ENCODE measurements around the gene COL4A4. TPM values are rescaled to one million over a fixed set of nuclear protein-coding genes. Genes with fewer than 3 reads are reported as not detected.

The COL4A4 gene
- total RNA-seq, 2 donors from 2014 or later: 3.0 to 6.1 TPM

DNA sequence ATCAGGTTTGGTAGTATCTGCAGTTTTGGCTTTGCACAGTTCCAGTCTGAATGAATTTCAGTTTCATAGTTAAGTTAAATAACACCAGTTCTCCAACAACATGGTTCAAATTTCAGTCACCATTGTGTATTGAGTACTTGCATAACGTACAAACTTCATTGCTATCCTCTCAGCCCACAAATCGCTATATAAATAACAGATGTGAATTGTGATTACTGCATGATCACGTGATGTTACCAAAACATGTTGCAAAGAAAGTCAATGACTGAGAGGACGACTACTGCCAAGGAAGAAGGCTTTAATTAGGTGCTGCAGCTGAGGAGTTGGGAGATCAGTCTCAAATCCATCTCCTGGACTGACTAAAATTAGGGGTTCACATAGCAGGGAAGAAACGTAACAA lies 48.2 kb downstream of the COL4A4 start:
- intact Hi-C loops (cut with DNase I): no loop called here
- Histone ChIP-seq H3K4me3 (no peak overlapping the region), H3K27me3 (replicated peaks; ENCODE audit: insufficient read depth) (no peaks in the 10 kb centered on the region), H3K4me1 (replicated peaks) (no peaks in the 10 kb centered on the region), H3K27ac (no peak overlapping the region), H3K36me3 (no peaks in the 10 kb centered on the region), H3K9me3 (no peaks in the 10 kb centered on the region)
- no peak for DNase-seq (ENCODE audit: low spot score)
- 63% methylated on average over 5 of the region's 5 CpGs for WGBS
- TF ChIP-seq, protein P1, sequence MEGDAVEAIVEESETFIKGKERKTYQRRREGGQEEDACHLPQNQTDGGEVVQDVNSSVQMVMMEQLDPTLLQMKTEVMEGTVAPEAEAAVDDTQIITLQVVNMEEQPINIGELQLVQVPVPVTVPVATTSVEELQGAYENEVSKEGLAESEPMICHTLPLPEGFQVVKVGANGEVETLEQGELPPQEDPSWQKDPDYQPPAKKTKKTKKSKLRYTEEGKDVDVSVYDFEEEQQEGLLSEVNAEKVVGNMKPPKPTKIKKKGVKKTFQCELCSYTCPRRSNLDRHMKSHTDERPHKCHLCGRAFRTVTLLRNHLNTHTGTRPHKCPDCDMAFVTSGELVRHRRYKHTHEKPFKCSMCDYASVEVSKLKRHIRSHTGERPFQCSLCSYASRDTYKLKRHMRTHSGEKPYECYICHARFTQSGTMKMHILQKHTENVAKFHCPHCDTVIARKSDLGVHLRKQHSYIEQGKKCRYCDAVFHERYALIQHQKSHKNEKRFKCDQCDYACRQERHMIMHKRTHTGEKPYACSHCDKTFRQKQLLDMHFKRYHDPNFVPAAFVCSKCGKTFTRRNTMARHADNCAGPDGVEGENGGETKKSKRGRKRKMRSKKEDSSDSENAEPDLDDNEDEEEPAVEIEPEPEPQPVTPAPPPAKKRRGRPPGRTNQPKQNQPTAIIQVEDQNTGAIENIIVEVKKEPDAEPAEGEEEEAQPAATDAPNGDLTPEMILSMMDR (IDR thresholded peaks at IDR 0.05): no peak
- TF ChIP-seq POLR2A (IDR thresholded peaks at IDR 0.05) (no peak), POLR2AphosphoS5 (IDR thresholded peaks at IDR 0.05) (no peak)

DNA sequence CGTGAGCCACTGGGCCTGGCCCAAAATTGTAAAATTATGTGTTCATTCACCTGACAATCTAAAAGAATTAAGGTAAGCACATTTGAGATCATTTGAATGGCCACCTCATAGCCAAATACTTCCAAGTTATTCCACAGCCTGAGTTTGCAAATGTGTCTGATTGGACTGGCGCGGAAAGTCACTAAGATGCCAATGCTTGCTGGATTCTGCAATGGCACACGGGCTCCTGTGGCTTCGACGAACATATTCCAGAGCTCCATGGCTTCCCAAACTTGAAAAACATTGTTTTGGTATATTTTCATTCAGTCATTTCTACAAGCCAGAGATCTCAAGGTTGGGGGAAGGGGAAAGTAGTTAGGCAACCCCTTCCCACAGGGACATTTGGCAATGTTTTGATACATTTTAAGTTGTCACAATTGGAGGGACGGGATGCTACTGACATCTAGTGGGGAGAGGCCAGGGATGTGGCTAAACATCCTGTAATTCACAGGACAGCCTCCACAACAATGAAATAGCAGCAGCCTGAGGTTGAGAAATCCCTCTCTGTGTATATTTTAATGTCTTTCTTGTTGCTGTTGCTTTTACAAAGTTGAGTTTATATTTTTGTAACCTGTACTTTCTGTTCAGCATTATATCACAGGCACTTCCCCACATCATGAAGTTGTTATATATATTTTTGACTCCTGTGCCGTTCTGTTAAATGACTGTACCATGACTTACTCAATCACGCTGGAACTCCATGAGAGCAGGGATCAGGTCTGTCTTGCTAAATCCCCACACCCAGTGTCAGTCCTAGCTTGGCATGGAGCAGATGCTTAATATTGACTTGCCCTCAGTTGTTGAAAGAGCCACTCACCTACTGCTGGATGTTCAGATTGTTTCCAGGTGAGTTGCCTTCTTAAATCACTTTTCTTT lies 56.9 kb downstream of the COL4A4 start:
- intact Hi-C loops (cut with DNase I): no loop called here
- TF ChIP-seq POLR2A (IDR thresholded peaks at IDR 0.05) (no peak), POLR2AphosphoS5 (IDR thresholded peaks at IDR 0.05) (no peak)
- TF ChIP-seq, protein P1 (IDR thresholded peaks at IDR 0.05): peak; percentile 23 to 57 (median 52)
- Histone ChIP-seq H3K27me3 (replicated peaks; ENCODE audit: insufficient read depth) (no peaks in the 10 kb centered on the region), H3K36me3 (no peaks in the 10 kb centered on the region), H3K27ac (no peak overlapping the region), H3K9me3 (no peaks in the 10 kb centered on the region), H3K4me1 (replicated peaks) (no peaks in the 10 kb centered on the region), H3K4me3 (no peak overlapping the region)
- peak; percentile 38 for DNase-seq (ENCODE audit: low spot score)
- WGBS: 73% methylated on average over 9 of the region's 9 CpGs

DNA sequence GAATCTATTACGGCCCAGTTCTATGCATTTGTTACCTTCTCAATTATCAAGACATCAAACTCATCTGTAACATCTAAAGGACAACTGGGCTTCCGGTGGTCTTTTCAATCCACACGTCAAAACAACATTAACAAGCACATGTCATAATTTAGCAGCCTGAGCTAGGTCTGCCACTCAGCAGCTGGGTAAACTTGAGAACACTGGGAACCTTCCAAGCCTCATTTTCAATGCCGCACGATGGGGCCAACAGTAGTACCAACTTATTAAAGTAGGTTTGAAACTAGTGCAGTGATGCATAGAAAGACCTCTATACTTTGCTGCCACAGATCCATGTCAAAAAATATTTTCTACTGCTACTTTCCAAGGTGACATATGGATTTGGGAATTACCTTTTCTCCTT lies 60.4 kb downstream of the COL4A4 start:
- intact Hi-C loops (cut with DNase I): no loop called here
- TF ChIP-seq POLR2AphosphoS5 (IDR thresholded peaks at IDR 0.05) (no peak), POLR2A (IDR thresholded peaks at IDR 0.05) (no peak)
- TF ChIP-seq, protein P1 (IDR thresholded peaks at IDR 0.05): no peak
- H3K27me3 ChIP-seq (replicated peaks; ENCODE audit: insufficient read depth): no peaks in the 10 kb centered on the region
- H3K4me1 ChIP-seq (replicated peaks): no peaks in the 10 kb centered on the region
- H3K36me3 ChIP-seq: no peaks in the 10 kb centered on the region
- no peak overlapping the region for H3K4me3 ChIP-seq
- H3K27ac ChIP-seq: no peak overlapping the region
- 84% methylated on average over 5 of the region's 5 CpGs for WGBS
- no peaks in the 10 kb centered on the region for H3K9me3 ChIP-seq
- DNase-seq (ENCODE audit: low spot score): no peak

DNA sequence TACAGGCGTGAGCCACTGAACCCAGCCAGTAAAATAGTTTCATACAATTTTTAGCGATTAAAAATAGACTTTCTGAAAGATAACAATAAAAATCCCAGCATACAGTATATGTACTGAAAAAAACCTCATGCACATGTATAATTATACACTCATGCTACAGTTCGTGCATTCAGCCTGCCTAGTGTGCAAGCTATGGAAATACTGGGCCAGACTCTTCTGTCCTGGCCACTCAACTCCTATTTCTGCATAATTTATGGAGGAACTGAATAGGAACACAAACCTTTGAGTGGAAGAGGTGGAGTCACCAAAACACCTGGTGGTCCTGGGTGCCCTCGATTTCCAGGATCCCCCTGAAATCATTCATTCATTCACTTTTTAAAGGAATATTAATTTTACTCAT lies 64.7 kb downstream of the COL4A4 start:
- DNase-seq (ENCODE audit: low spot score): no peak
- intact Hi-C loops (cut with DNase I): no loop called here
- Histone ChIP-seq H3K27ac (no peak overlapping the region), H3K4me3 (no peak overlapping the region), H3K9me3 (no peaks in the 10 kb centered on the region), H3K36me3 (no peaks in the 10 kb centered on the region), H3K4me1 (replicated peaks) (no peaks in the 10 kb centered on the region), H3K27me3 (replicated peaks; ENCODE audit: insufficient read depth) (no peaks in the 10 kb centered on the region)
- TF ChIP-seq POLR2AphosphoS5 (IDR thresholded peaks at IDR 0.05) (no peak), POLR2A (IDR thresholded peaks at IDR 0.05) (no peak)
- TF ChIP-seq, protein P1 (IDR thresholded peaks at IDR 0.05): no peak
- WGBS: 89% methylated on average over 4 of the region's 4 CpGs

DNA sequence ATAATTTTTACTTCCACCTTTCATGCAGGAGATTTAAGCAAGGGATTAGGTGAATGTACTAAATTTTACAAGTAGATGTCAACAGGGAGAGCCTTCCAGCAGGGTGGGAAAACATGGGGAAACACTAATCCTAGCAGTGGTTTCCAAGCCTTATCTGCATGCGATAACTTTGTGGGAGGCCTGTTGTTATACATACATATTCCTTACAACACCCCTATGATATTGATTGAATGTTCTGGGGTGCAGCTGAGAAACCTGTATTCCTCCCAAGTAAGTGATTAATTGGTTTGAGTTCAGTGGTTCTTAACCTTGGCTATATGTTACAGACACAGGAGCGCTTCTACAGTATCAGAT lies 65.9 kb downstream of the COL4A4 start:
- no peak for TF ChIP-seq POLR2A (IDR thresholded peaks at IDR 0.05)
- TF ChIP-seq POLR2AphosphoS5 (IDR thresholded peaks at IDR 0.05): no peak
- TF ChIP-seq, protein P1 (IDR thresholded peaks at IDR 0.05): no peak
- no peak overlapping the region for H3K27ac ChIP-seq
- no peaks in the 10 kb centered on the region for H3K4me1 ChIP-seq (replicated peaks)
- H3K4me3 ChIP-seq: no peak overlapping the region
- intact Hi-C loops (cut with DNase I): no loop called here
- H3K36me3 ChIP-seq: no peaks in the 10 kb centered on the region
- 98% methylated on average over 2 of the region's 2 CpGs for WGBS
- no peaks in the 10 kb centered on the region for H3K9me3 ChIP-seq
- DNase-seq (ENCODE audit: low spot score): no peak
- no peaks in the 10 kb centered on the region for H3K27me3 ChIP-seq (replicated peaks; ENCODE audit: insufficient read depth)

Data from prostate gland (tissue), 2 donors.